H1 (cell line): Measurements from ENCODE around the gene PGLYRP2. TPM values are rescaled to one million over a fixed set of nuclear protein-coding genes. Genes with fewer than 3 reads are reported as not detected.

Source experiments
- EGR1 ChIP-seq: IDR thresholded peaks from 2 replicates; pipeline ENCODE4 v1.6.1; 2011; ENCODE audit warnings: low read depth, low read length, borderline replicate concordance
- SIN3A ChIP-seq, 2 experiments: IDR thresholded peaks in 1 of 2; conservative IDR thresholded peaks in 1 of 2; 2 replicates each; pipeline ENCODE4 v1.6.1; 2011 to 2012; ENCODE audit warnings: low read length in 2 of 2, improper control_type of control experiment in 1 of 2, low read depth in 1 of 2, mild to moderate bottlenecking in 1 of 2
- polyA plus RNA-seq, 7 experiments: library from polyadenylated mRNA; depleted of rRNA in 3 of 7; stranded (reverse) in 5 of 7; unstranded in 2 of 7; fragments of >200 nt in 5 of 7; fragments of 200-250 nt in 2 of 7; gene quantifications; 1 replicate in 5 of 7; 2 replicates in 1 of 7; 4 replicates in 1 of 7; pipeline versions ENCODE4 v1.2.1 to v1.2.3, GENCODE V29; 2011 to 2013; ENCODE audit warnings: missing spikeins in 2 of 7, mixed read lengths in 2 of 7
- total RNA-seq: library from RNA; stranded (reverse); fragmentation: NEBNext Ultra II Directional; extraction: Animal tissue kit (Norgen Biotek cat#: 25700); gene quantifications from 2 replicates; pipeline ENCODE4 v1.2.1, GENCODE V29; 2021

The PGLYRP2 gene
- total and polyA plus RNA-seq, 2 of the 8 experiments (the other 6 are each of a cell fraction or from before 2014, with no cell fraction given), result not detected

DNA sequence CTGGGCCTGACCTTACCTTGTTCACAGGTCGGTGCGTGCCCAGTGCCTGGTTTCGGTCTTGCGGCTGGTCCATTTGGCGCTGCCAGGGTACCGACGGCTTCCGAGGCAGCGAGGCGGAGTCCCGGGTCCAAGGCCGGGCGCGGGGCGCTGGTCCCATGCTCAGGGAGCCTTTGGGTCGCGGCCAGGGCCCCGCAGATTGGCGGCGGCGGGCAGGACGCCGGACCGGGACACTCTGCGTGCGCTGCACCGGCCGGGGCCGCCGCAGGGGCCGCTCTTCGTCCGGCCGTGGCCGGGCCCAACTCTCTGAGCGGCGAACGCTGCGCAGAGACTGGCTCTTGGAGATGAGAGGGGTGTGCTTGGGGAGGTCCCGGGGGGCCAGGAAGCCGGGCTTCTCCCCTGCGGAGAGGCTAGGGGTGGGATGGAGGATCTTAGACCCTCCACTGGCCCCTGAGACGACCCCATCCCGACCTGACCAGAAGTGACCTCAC is 26.2 kb downstream of the PGLYRP2 start (continued):
- TF ChIP-seq EGR1, result no peak
- no peak for TF ChIP-seq SIN3A (conservative IDR thresholded peaks at IDR 0.05 in 1 of 2, IDR thresholded peaks at IDR 0.05 in 1 of 2; ENCODE audit: low read depth in 1 of 2, low read length in 2 of 2)
